ENCODE measurements around the gene NLRP7. TPM values are rescaled to one million over a fixed set of nuclear protein-coding genes. Genes with fewer than 3 reads are reported as not detected.
A peak's percentile ranks its signal among the peaks of the same experiment; 100 is the strongest.
"Not testable (repeated sequence)": the region's sequence is repeated elsewhere in the genome, so short reads cannot be mapped to it uniquely, and the experiment has no call there.

The NLRP7 gene
- total RNA-seq, 3 donors from 2014 or later = not detected

DNA sequence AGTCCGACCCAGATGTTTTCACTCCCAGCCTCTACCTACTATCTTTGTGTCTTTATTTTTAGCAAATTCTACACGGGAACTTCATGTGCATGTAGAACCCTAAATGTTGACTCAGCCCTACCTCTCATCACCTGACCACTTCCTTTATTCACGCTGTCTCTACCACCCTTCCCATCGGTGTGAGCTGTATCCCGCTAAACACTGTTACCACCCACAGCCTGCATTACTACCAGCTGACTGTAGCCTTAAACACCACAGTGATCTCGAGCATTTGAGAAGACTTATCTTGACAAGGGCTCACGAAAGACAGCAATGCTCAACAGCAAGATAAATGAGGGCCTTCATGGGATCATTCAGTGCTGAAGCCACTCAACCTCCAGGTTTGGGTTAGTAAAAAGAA is 26.2 kb downstream of the NLRP7 start:
- intact Hi-C loops (cut with DNase I; ENCODE audit: low total_unique reads) = no loop called here
- no peak overlapping the region for H3K4me3 ChIP-seq
- H3K9me3 ChIP-seq = no peaks in the 10 kb centered on the region
- no peak overlapping the region for H3K27ac ChIP-seq
- H3K27me3 ChIP-seq = peaks cover 0 to 14% of the 10 kb centered on the region in 2 donors
- DNase-seq (ENCODE audit: low spot score in 2 of 2) = no peak
- no peaks in the 10 kb centered on the region for H3K4me1 ChIP-seq
- TF ChIP-seq, protein P1, sequence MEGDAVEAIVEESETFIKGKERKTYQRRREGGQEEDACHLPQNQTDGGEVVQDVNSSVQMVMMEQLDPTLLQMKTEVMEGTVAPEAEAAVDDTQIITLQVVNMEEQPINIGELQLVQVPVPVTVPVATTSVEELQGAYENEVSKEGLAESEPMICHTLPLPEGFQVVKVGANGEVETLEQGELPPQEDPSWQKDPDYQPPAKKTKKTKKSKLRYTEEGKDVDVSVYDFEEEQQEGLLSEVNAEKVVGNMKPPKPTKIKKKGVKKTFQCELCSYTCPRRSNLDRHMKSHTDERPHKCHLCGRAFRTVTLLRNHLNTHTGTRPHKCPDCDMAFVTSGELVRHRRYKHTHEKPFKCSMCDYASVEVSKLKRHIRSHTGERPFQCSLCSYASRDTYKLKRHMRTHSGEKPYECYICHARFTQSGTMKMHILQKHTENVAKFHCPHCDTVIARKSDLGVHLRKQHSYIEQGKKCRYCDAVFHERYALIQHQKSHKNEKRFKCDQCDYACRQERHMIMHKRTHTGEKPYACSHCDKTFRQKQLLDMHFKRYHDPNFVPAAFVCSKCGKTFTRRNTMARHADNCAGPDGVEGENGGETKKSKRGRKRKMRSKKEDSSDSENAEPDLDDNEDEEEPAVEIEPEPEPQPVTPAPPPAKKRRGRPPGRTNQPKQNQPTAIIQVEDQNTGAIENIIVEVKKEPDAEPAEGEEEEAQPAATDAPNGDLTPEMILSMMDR (IDR thresholded peaks at IDR 0.05) = no peak
- TF ChIP-seq POLR2AphosphoS5 (IDR thresholded peaks at IDR 0.05) (no peak), POLR2A (IDR thresholded peaks at IDR 0.05) (no peak)
- no peaks in the 10 kb centered on the region for H3K36me3 ChIP-seq

DNA sequence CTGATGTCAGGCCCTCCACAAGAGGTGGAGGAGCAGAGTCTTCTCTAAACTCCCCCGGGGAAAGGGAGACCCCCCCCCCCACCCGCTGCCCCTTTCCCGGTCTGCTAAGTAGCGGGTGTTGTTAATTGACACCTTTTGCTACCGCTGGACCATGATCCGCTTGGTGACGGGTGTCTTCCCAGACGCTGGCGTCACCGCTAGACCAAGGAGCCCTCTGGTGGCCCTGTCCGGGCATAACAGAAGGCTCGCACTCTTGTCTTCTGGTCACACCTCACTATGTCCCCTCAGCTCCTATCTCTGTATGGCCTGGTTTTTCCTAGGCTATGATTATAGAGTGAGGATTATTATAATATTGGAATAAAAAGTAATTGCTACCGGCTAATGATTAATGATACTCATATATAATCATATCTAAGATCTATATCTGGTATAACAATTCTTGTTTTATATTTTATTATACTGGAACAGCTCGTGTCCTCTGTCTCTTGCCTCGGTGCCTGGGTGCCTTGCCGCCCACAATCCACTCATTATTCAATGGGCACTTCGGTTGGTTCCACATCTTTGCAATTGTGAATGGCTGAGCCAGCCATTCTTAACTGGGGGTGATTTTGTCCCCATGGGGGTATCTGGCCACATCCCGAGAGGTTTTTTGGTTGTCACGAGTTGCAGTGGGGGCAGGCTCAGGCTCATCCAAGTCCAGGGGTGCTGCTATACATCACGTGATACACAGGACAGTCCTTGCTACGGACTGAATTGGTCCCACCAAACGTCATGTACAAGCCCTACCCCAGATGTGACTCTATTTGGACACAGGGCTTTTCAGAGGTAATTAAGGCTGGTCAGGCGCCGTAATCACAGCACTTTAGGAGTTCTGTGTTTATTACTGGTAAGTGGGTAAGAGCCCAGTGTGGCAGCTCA is 27.4 kb downstream of the NLRP7 start:
- H3K4me3 ChIP-seq; H3K27ac ChIP-seq; DNase-seq (ENCODE audit: low spot score in 2 of 2); H3K4me1 ChIP-seq; H3K9me3 ChIP-seq; intact Hi-C loops (cut with DNase I; ENCODE audit: low total_unique reads); H3K36me3 ChIP-seq: not testable (repeated sequence)
- H3K27me3 ChIP-seq = peaks cover 0 to 14% of the 10 kb centered on the region in 2 donors
- TF ChIP-seq, protein P1 (IDR thresholded peaks at IDR 0.05) = peak in 1 of 3 donors; percentile 29

DNA sequence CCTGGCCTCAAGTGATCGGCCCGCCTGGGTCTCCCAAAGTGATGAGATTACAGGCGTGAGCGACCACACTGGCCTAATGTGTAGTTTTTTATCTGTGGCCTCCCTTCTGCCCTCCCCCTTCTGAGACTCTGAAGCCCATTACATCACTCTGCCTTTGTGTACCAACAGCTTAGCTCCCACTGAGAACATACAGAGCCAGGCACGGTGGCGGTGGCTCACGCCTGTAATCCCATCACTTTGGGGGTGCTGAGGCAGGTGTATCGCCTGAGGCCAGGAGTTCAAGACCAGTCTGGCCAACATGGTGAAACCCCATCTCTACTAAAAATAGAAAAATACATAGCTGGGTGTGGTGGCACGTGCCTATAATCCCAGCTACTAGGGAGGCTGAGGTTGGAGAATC is 28.8 kb downstream of the NLRP7 start:
- Histone ChIP-seq H3K9me3 (no peaks in the 10 kb centered on the region), H3K27ac (no peak overlapping the region), H3K36me3 (no peaks in the 10 kb centered on the region), H3K4me3 (no peak overlapping the region), H3K27me3 (peaks cover 0 to 17% of the 10 kb centered on the region in 2 donors), H3K4me1 (no peaks in the 10 kb centered on the region)
- TF ChIP-seq, protein P1 (IDR thresholded peaks at IDR 0.05) = no peak
- TF ChIP-seq POLR2AphosphoS5 (IDR thresholded peaks at IDR 0.05) = no peak
- no peak for TF ChIP-seq POLR2A (IDR thresholded peaks at IDR 0.05)
- intact Hi-C loops (cut with DNase I; ENCODE audit: low total_unique reads) = no loop called here
- no peak for DNase-seq (ENCODE audit: low spot score in 2 of 2)

DNA sequence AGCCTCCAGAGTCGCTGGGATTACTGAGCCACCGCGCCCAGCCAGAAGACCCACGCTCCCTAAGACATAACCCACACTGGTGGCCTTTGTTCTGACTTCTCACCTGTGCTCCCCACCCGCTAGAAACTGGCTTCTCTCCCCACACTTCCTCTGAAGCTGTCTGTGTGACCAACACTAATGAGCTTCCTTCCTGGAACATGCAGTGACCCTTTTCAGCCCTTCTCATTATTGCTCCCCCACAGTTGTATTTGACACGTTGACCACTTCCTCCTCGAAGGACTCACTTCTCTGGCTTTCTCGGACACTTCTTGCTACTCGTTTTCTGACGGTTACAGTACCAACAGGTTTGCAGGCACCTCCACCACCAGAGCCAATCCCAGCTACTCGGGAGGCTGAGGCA is 30.5 kb downstream of the NLRP7 start:
- peaks cover 0 to 17% of the 10 kb centered on the region in 2 donors for H3K27me3 ChIP-seq
- intact Hi-C loops (cut with DNase I; ENCODE audit: low total_unique reads) = no loop called here
- no peak overlapping the region for H3K27ac ChIP-seq
- no peaks in the 10 kb centered on the region for H3K4me1 ChIP-seq
- TF ChIP-seq, protein P1 (IDR thresholded peaks at IDR 0.05) = no peak
- H3K36me3 ChIP-seq = no peaks in the 10 kb centered on the region
- no peaks in the 10 kb centered on the region for H3K9me3 ChIP-seq
- no peak for DNase-seq (ENCODE audit: low spot score in 2 of 2)
- H3K4me3 ChIP-seq = no peak overlapping the region

DNA sequence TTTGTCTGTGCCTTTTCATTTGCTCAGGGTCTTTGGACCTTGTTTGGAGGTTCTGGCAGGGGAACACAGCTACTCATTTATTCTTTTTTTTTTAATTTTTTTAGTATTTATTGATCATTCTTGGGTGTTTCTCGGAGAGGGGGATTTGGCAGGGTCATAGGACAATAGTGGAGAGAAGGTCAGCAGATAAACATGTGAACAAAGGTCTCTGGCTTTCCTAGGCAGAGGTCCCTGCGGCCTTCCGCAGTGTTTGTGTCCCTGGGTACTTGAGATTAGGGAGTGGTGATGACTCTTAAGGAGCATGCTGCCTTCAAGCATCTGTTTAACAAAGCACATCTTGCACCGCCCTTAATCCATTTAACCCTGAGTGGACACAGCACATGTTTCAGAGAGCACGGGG is 39.4 kb downstream of the NLRP7 start:
- H3K27me3 ChIP-seq; H3K4me3 ChIP-seq; H3K27ac ChIP-seq; DNase-seq (ENCODE audit: low spot score in 2 of 2); H3K36me3 ChIP-seq; H3K4me1 ChIP-seq; intact Hi-C loops (cut with DNase I; ENCODE audit: low total_unique reads); H3K9me3 ChIP-seq: not testable (repeated sequence)

Measured in breast epithelium (tissue), 4 donors.